ENCODE measurements around the gene CCSER1.

CCSER1 gene

GRCh38 chr4:90415116-90415515 lies 287.9 kb downstream of the CCSER1 start:
- H3K4me3 ChIP-seq (ENCODE audit: low read depth, low read length), result no peak overlapping the region
- no peak for TF ChIP-seq CTCF (IDR thresholded peaks at IDR 0.05; ENCODE audit: low read depth, low read length, missing control alignments)
- in situ Hi-C loops (cut with HindIII; ENCODE audit: low sequenced_read_pairs), result no loop called here
- no peak for DNase-seq (ENCODE audit: low read depth)

- peak; percentile 43 for DNase-seq (ENCODE audit: low read depth)
- in situ Hi-C loops (cut with HindIII; ENCODE audit: low sequenced_read_pairs), result no loop called here
Measured at GRCh38 chr4:90419124-90419711, 292.0 kb downstream of the CCSER1 start.

DNA sequence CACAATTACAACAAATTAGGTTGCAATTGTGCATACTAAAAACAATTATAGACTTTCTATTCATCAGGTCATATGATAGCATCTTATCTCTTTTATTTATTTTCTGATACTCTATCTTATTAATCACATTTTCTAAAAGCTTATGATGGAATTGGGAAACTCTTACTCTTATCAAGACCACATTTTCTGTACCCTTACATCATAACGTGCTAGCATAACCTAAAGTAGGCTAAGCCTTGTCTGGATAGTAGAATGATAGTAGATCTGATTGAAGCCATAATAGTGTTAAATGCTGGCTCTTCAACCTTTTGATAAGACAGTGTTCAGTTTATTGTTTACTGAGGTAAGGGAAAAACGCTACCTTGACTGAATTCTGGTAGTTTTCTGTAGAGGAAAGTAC lies 294.0 kb downstream of the CCSER1 start:
- in situ Hi-C loops (cut with HindIII; ENCODE audit: low sequenced_read_pairs), result no loop called here
- DNase-seq (ENCODE audit: low read depth), result no peak
- no peak for TF ChIP-seq CTCF (IDR thresholded peaks at IDR 0.05; ENCODE audit: low read depth, low read length, missing control alignments)
- no peak overlapping the region for H3K4me3 ChIP-seq (ENCODE audit: low read depth, low read length)

More at GRCh38 chr4:90419124-90419711, 292.0 kb downstream of the CCSER1 start:
- TF ChIP-seq CTCF (IDR thresholded peaks at IDR 0.05; ENCODE audit: low read depth, low read length, missing control alignments), result peak; percentile 35
- H3K4me3 ChIP-seq (ENCODE audit: low read depth, low read length), result no peak overlapping the region

DNA sequence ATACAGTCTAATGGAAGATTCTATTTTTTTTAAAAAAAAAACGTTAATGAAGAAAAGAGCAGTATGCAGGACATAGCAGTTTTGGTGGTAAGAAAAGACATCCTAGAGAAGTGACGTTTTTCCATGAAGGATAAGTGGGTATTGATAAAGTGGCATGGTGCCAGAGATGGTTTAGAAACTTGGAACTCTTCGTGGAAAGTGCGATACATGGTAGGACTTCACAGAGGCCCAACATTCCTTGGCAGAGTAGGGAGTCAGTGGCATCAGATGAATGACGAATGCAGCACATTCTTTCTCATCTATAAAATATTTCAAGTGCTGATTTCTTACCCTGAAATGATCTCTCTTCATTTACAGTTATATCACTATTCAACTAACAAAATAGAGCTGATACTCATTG lies 298.7 kb downstream of the CCSER1 start:
- no peak for DNase-seq (ENCODE audit: low read depth)
- no peak overlapping the region for H3K4me3 ChIP-seq (ENCODE audit: low read depth, low read length)
- TF ChIP-seq CTCF (IDR thresholded peaks at IDR 0.05; ENCODE audit: low read depth, low read length, missing control alignments), result no peak
- in situ Hi-C loops (cut with HindIII; ENCODE audit: low sequenced_read_pairs), result no loop called here

DNA sequence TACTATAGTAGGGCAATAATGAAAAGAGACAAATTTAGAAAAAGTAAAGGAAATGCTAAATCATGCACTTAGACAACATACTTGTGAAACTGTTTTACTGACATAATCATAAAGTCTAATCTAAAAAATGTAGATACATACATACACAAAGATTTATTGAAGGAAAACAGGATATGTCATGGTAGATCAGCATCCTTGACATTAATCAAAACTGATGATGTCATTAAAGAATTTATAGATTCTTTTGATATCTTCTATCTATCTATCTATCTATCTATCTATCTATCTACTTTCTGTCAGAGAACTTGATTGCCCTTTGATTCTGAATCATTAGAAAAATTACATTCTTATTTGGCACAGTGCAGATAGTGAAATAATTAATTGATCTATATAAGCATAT lies 311.3 kb downstream of the CCSER1 start:
- no peak for TF ChIP-seq CTCF (IDR thresholded peaks at IDR 0.05; ENCODE audit: low read depth, low read length, missing control alignments)
- in situ Hi-C loops (cut with HindIII; ENCODE audit: low sequenced_read_pairs), result no loop called here

DNA sequence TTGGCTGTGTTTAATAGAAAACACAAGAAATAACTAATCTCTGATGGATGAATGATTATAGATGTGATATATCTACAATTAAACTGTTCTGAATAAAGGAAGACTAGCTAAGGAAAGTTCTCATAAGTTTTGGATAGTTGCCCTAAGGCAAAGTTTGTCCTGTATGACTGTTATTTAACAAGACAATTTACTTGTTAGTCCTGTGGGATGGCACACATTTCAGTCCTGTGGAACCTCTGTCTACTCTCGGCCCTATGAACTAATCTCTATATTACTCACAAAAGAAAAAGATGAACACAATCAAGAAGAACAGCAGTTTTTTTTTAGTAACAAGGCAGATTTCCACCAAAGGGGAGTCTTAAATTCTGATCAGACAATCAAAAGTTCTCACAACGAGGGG lies 314.6 kb downstream of the CCSER1 start:
- H3K4me3 ChIP-seq (ENCODE audit: low read depth, low read length), result no peak overlapping the region
- in situ Hi-C loops (cut with HindIII; ENCODE audit: low sequenced_read_pairs), result no loop called here
- DNase-seq (ENCODE audit: low read depth), result no peak
- no peak for TF ChIP-seq CTCF (IDR thresholded peaks at IDR 0.05; ENCODE audit: low read depth, low read length, missing control alignments)

More for the DNA sequence above, 311.3 kb downstream of the CCSER1 start:
- DNase-seq (ENCODE audit: low read depth), result no peak
- H3K4me3 ChIP-seq (ENCODE audit: low read depth, low read length), result no peak overlapping the region
